Osteocyte (in vitro differentiated cells): Measurements from ENCODE around the gene RAET1E. TPM values are rescaled to one million over a fixed set of nuclear protein-coding genes. Genes with fewer than 3 reads are reported as not detected.

Experiments
- DNase-seq: peaks from one replicate; pipeline ENCODE4 v3.0.0; 2021; ENCODE audit warnings: mixed read lengths; ENCODE audit not compliant: unreplicated experiment; ENCODE audit errors: extremely low spot score
- H3K27ac Mint-ChIP-seq: one replicate; pipeline ENCODE4 v1.8.0; 2021; ENCODE audit warnings: mild to moderate bottlenecking, mixed read lengths; ENCODE audit not compliant: unreplicated experiment
- H3K27me3 Mint-ChIP-seq: one replicate; pipeline ENCODE4 v1.8.0; 2021; ENCODE audit warnings: mixed read lengths; ENCODE audit not compliant: unreplicated experiment
- H3K36me3 Mint-ChIP-seq: one replicate; pipeline ENCODE4 v1.8.0; 2021; ENCODE audit warnings: mixed read lengths; ENCODE audit not compliant: unreplicated experiment
- H3K4me1 Mint-ChIP-seq: one replicate; pipeline ENCODE4 v1.8.0; 2021; ENCODE audit warnings: mixed read lengths; ENCODE audit not compliant: unreplicated experiment
- H3K4me3 Mint-ChIP-seq: one replicate; pipeline ENCODE4 v1.8.0; 2021; ENCODE audit warnings: mild to moderate bottlenecking, moderate library complexity, mixed read lengths; ENCODE audit not compliant: unreplicated experiment
- H3K9me3 Mint-ChIP-seq: one replicate; pipeline ENCODE4 v1.8.0; 2021; ENCODE audit warnings: mixed read lengths; ENCODE audit not compliant: unreplicated experiment
- total RNA-seq: library from RNA; stranded (reverse); gene quantifications from 2 replicates; pipeline ENCODE4 v1.2.1, GENCODE V29; 2021
- TF ChIP-seq, protein P1 (sequence below): fragments of 200-600 bp; sonication (generic); IDR thresholded peaks from 2 replicates; pipeline ENCODE4 v1.5.0; 2021; ENCODE audit warnings: antibody characterized with exemption, mild to moderate bottlenecking, moderate library complexity

The RAET1E gene
- total RNA-seq, 1 donor from 2014 or later, result not detected

DNA sequence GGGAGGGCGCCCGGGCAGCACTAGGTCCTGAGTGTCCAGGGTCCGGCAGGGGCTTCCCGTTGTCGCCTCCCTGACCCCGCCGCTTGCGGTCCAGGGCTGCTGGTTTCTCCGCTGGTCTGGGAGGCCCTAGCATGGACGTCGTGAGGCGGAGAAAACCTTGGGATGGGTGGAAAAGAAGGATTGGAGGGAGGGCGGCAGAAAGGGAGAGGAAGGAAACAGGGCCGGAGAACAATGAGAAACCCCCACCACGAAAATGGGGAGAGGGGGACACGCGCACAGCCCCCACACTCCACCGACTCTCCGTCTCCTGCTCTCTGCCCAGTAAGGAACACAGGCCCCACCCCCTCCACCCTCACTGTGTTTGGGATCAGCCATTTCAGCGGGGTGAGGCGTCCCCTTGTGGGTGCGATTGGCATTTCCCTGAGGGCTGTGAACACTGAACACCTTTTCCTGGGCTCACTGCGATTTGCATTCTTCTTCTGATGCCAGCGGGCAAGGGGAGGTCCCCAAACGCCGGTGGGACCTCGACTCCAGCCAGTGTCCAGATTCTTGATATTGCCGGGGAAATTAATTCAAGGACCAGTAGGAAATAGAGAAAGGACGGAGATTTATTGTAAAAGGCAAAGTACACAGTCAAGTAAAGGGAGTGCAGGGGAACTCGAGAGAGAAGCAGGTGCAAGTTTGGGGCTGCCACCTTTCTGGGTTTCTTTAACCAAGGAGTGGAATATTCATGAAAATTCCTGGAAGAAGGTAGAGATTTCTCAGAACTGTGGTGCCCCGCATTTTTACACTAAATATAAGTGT, 28.3 kb upstream of the RAET1E start:
- Mint-ChIP-seq H3K36me3 (peaks cover 2% of the 10 kb centered on the region), H3K27me3 (peaks cover 41% of the 10 kb centered on the region), H3K4me1 (peaks cover 20% of the 10 kb centered on the region), H3K27ac (peak overlapping the region; percentile 76), H3K9me3 (no peaks in the 10 kb centered on the region), H3K4me3 (peak overlapping the region; percentile 78)
- TF ChIP-seq, protein P1, sequence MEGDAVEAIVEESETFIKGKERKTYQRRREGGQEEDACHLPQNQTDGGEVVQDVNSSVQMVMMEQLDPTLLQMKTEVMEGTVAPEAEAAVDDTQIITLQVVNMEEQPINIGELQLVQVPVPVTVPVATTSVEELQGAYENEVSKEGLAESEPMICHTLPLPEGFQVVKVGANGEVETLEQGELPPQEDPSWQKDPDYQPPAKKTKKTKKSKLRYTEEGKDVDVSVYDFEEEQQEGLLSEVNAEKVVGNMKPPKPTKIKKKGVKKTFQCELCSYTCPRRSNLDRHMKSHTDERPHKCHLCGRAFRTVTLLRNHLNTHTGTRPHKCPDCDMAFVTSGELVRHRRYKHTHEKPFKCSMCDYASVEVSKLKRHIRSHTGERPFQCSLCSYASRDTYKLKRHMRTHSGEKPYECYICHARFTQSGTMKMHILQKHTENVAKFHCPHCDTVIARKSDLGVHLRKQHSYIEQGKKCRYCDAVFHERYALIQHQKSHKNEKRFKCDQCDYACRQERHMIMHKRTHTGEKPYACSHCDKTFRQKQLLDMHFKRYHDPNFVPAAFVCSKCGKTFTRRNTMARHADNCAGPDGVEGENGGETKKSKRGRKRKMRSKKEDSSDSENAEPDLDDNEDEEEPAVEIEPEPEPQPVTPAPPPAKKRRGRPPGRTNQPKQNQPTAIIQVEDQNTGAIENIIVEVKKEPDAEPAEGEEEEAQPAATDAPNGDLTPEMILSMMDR, result peak; percentile 86
- peak; percentile 95 for DNase-seq

DNA sequence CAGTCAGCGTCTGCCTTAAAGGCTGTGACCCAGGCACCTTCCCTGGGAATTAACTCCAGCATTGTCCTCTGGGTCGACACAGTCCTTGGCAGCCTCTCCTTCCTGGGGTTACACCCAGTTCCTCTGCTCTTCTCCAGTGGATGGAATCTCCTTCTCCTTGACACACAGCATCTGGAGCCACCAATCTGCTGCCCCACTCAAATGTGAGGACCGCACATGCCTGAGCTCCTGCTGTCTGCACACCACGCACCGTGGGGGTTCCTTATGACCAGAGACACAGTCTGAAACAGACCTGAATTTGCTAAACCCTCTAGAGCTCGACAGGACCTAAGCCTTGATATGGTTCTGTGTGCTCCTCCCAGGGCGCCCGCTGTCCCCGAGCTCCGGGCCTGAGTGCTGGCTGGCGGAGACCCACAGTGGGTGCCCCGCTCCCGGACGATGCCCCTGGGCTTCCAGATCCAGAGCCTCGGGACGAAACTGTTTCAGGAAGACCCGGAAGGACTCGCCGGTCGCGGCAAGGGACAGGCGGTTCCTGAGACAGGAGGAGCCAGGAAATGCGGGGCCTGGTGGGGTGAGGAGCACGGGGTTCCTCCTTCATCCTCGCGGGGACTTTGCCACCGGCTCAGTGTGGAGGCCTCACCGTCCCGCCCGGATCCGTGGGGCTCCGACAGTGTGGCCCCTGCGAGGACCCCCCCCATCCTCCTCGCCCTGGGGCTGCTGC, 27.5 kb upstream of the RAET1E start:
- peaks cover 34% of the 10 kb centered on the region for H3K27me3 Mint-ChIP-seq
- TF ChIP-seq, protein P1, result no peak

DNA sequence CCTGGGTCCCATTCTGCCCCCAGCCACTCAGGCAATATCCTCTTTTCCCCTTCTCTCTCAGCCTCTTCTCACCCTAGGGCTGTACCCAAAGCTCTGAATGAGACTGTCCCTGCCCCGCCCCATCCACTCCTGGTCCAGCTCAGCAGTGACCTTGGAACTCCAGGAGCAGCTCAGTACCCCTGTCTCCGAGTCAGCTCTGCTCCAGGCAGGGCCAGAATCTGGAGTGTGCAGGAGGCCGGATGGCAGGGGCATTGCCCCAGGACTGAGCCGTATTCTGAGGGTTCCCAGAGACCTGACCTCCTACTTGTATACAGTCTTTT, 27.0 kb upstream of the RAET1E start:
- no peaks in the 10 kb centered on the region for H3K9me3 Mint-ChIP-seq
- no peak overlapping the region for H3K27ac Mint-ChIP-seq
- peak; percentile 64 for DNase-seq
- H3K4me1 Mint-ChIP-seq, result peaks cover 20% of the 10 kb centered on the region
- H3K27me3 Mint-ChIP-seq, result peaks cover 31% of the 10 kb centered on the region
- TF ChIP-seq, protein P1, result no peak
- peak overlapping the region; percentile 78 for H3K4me3 Mint-ChIP-seq
- no peaks in the 10 kb centered on the region for H3K36me3 Mint-ChIP-seq

More for the DNA sequence above, 27.5 kb upstream of the RAET1E start:
- Mint-ChIP-seq H3K27ac (no peak overlapping the region), H3K9me3 (no peaks in the 10 kb centered on the region), H3K36me3 (peaks cover 2% of the 10 kb centered on the region), H3K4me1 (peaks cover 20% of the 10 kb centered on the region), H3K4me3 (peak overlapping the region; percentile 78)
- peak; percentile 84 for DNase-seq

DNA sequence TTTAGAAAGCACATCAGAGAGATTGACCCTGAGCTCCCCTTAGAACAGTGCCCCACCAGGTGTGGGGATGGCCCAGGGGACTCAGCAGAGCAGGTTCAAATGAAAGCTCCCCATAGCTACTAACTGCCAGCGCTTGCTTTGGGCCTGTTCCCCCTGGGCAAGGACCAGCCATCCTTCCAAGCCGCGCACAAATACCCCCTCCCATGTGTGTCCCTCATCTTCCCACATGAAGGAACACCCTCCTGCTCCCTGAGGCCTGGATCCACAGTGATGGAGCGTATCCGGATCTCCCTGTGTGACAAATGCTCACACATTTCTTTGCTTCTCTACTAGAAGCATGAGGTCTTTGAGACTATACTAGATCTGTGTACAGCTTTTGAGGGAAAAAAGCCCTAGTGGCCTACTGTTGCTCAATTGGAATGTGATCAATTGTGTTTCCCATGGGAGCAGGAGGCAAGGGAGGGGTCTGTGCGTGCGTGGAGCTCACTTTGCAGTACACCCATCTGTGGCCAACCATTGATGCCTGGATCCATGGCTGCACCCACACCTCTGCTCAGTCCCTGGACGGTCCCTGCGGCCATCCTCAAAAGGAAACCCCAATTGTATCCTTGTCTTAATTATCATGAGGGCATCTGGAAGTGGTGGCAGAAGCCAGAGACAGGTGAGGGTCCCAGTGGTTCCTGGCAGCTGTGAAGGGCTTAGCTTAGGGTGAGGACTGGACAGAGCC, 26.5 kb upstream of the RAET1E start:
- DNase-seq, result peak; percentile 56
- TF ChIP-seq, protein P1, result no peak
- no peaks in the 10 kb centered on the region for H3K9me3 Mint-ChIP-seq
- peaks cover 20% of the 10 kb centered on the region for H3K4me1 Mint-ChIP-seq
- no peaks in the 10 kb centered on the region for H3K36me3 Mint-ChIP-seq
- no peak overlapping the region for H3K27ac Mint-ChIP-seq
- H3K4me3 Mint-ChIP-seq, result peak overlapping the region; percentile 36
- peaks cover 26% of the 10 kb centered on the region for H3K27me3 Mint-ChIP-seq
